ENCODE measurements around the gene LAPTM5. TPM values are rescaled to one million over a fixed set of nuclear protein-coding genes. Genes with fewer than 3 reads are reported as not detected.

Gene LAPTM5
- total RNA-seq, 1 donor from 2014 or later: 0.77 TPM

DNA sequence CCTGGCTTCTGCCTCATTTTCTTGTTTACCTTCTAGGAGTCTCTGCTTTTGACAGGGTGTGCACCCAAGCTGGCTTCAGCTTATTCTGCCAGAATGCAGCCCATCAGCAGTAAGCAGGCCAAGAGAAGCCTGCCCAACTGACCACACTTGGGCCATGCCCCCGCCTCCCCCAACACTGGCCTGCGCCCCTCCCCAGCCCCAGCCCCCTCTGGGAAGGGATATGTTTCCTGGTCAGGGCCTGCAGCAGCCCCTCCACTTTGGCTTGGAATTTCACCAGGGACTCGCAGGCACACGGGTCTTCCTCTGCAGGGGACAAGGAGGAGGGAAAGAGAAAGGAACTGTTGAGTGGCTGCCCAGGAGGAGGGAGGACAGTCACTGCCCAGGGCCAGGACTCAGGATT, 43.5 kb downstream of the LAPTM5 start:
- Histone ChIP-seq H4K20me1 (ENCODE audit: insufficient read depth, low read length) (no peaks in the 10 kb centered on the region), H3K4me2 (ENCODE audit: low read length) (no peak overlapping the region), H3K4me1 (ENCODE audit: insufficient read depth, low read length) (peaks cover 5% of the 10 kb centered on the region), H3K27me3 (ENCODE audit: insufficient read depth, low read length) (peaks cover 24% of the 10 kb centered on the region), H3K36me3 (ENCODE audit: insufficient read depth, low read length) (no peaks in the 10 kb centered on the region), H3K9ac (ENCODE audit: low read length) (no peak overlapping the region), H3K9me3 (ENCODE audit: insufficient read depth, low read depth, low read length) (no peaks in the 10 kb centered on the region), H3K4me3 (ENCODE audit: insufficient read depth, low read depth, low read length) (no peak overlapping the region), H3K27ac (ENCODE audit: low read depth, low read length) (no peak overlapping the region), H2AFZ (ENCODE audit: low read depth, low read length) (no peak overlapping the region), H3K79me2 (ENCODE audit: insufficient read depth, low read length) (no peaks in the 10 kb centered on the region)
- TF ChIP-seq EZH2 (IDR thresholded peaks at IDR 0.05; ENCODE audit: insufficient read depth, low read length): no peak
- TF ChIP-seq, protein P1, sequence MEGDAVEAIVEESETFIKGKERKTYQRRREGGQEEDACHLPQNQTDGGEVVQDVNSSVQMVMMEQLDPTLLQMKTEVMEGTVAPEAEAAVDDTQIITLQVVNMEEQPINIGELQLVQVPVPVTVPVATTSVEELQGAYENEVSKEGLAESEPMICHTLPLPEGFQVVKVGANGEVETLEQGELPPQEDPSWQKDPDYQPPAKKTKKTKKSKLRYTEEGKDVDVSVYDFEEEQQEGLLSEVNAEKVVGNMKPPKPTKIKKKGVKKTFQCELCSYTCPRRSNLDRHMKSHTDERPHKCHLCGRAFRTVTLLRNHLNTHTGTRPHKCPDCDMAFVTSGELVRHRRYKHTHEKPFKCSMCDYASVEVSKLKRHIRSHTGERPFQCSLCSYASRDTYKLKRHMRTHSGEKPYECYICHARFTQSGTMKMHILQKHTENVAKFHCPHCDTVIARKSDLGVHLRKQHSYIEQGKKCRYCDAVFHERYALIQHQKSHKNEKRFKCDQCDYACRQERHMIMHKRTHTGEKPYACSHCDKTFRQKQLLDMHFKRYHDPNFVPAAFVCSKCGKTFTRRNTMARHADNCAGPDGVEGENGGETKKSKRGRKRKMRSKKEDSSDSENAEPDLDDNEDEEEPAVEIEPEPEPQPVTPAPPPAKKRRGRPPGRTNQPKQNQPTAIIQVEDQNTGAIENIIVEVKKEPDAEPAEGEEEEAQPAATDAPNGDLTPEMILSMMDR (IDR thresholded peaks at IDR 0.05; ENCODE audit: insufficient read depth, low read depth, low read length): no peak
- Mint-ChIP-seq H3K9me3 (ENCODE audit: unreplicated experiment) (peaks cover 2% of the 10 kb centered on the region), H3K27me3 (ENCODE audit: low read depth, unreplicated experiment) (peaks cover 22% of the 10 kb centered on the region), H3K27ac (ENCODE audit: unreplicated experiment) (no peak overlapping the region), H3K4me1 (ENCODE audit: low read depth, unreplicated experiment) (peaks cover 9% of the 10 kb centered on the region), H3K36me3 (ENCODE audit: low read depth, unreplicated experiment) (peaks cover 3% of the 10 kb centered on the region), H3K4me3 (ENCODE audit: unreplicated experiment) (no peak overlapping the region)
- no peak for FAIRE-seq
- no peak for DNase-seq (ENCODE audit: low read depth)

DNA sequence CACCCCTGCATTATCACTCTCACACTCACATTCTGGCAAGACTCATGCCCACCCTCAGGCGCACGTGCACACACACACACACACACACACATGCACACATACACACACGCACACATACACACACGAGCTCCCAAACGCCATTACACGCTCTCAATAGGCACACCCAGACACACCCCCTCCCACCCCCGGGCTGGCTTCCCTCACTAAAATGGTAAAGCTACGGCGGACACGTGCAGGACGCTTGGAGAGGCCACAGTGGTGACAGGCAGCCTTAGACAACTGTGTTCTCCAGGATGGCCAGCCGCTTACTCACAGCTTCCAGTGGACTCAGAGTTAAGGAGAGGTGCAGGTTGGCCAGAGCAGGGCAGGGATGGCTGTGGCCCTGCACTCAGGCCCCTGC, 44.3 kb downstream of the LAPTM5 start:
- H3K36me3 ChIP-seq (ENCODE audit: insufficient read depth, low read length): no peaks in the 10 kb centered on the region
- no peak overlapping the region for H2AFZ ChIP-seq (ENCODE audit: low read depth, low read length)
- FAIRE-seq (no peak), DNase-seq (ENCODE audit: low read depth) (no peak)
- no peak overlapping the region for H3K27ac Mint-ChIP-seq (ENCODE audit: unreplicated experiment)
- peaks cover 9% of the 10 kb centered on the region for H3K4me1 Mint-ChIP-seq (ENCODE audit: low read depth, unreplicated experiment)
- H3K4me3 ChIP-seq (ENCODE audit: insufficient read depth, low read depth, low read length): no peak overlapping the region
- H3K4me3 Mint-ChIP-seq (ENCODE audit: unreplicated experiment): no peak overlapping the region
- peaks cover 2% of the 10 kb centered on the region for H3K9me3 Mint-ChIP-seq (ENCODE audit: unreplicated experiment)
- TF ChIP-seq, protein P1 (IDR thresholded peaks at IDR 0.05; ENCODE audit: insufficient read depth, low read depth, low read length): no peak
- no peak for TF ChIP-seq EZH2 (IDR thresholded peaks at IDR 0.05; ENCODE audit: insufficient read depth, low read length)
- no peaks in the 10 kb centered on the region for H4K20me1 ChIP-seq (ENCODE audit: insufficient read depth, low read length)
- H3K27me3 Mint-ChIP-seq (ENCODE audit: low read depth, unreplicated experiment): peaks cover 22% of the 10 kb centered on the region
- H3K4me2 ChIP-seq (ENCODE audit: low read length): no peak overlapping the region
- no peaks in the 10 kb centered on the region for H3K79me2 ChIP-seq (ENCODE audit: insufficient read depth, low read length)
- H3K4me1 ChIP-seq (ENCODE audit: insufficient read depth, low read length): no peaks in the 10 kb centered on the region
- no peaks in the 10 kb centered on the region for H3K9me3 ChIP-seq (ENCODE audit: insufficient read depth, low read depth, low read length)
- peaks cover 3% of the 10 kb centered on the region for H3K36me3 Mint-ChIP-seq (ENCODE audit: low read depth, unreplicated experiment)
- H3K9ac ChIP-seq (ENCODE audit: low read length): no peak overlapping the region
- H3K27ac ChIP-seq (ENCODE audit: low read depth, low read length): no peak overlapping the region
- H3K27me3 ChIP-seq (ENCODE audit: insufficient read depth, low read length): peaks cover 24% of the 10 kb centered on the region

DNA sequence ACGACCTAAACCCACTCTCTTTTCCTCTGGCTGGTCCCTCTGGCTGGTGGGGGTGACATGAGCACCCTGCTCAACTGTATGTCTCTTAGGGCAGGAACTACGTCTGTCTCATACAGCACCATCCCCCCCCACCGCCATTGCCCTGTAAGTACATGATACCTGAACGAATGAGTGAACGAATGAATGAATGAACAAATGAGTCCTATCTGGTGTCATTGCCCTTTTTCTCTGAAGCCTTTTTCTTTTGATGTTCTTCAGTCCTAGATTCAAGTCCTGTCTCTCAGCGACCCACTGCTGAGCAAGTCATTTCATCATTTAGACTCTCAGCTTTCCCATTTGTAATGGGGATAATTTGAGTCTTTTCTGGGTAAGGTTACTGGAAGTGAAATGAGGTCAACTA, 45.0 kb downstream of the LAPTM5 start:
- DNase-seq (ENCODE audit: low read depth) (no peak), FAIRE-seq (no peak)
- Histone ChIP-seq H3K9ac (ENCODE audit: low read length) (no peak overlapping the region), H3K4me3 (ENCODE audit: insufficient read depth, low read depth, low read length) (no peak overlapping the region), H4K20me1 (ENCODE audit: insufficient read depth, low read length) (no peaks in the 10 kb centered on the region), H3K4me2 (ENCODE audit: low read length) (no peak overlapping the region), H3K79me2 (ENCODE audit: insufficient read depth, low read length) (no peaks in the 10 kb centered on the region), H3K4me1 (ENCODE audit: insufficient read depth, low read length) (no peaks in the 10 kb centered on the region), H3K27me3 (ENCODE audit: insufficient read depth, low read length) (peaks cover 24% of the 10 kb centered on the region), H2AFZ (ENCODE audit: low read depth, low read length) (no peak overlapping the region), H3K9me3 (ENCODE audit: insufficient read depth, low read depth, low read length) (no peaks in the 10 kb centered on the region), H3K27ac (ENCODE audit: low read depth, low read length) (no peak overlapping the region), H3K36me3 (ENCODE audit: insufficient read depth, low read length) (no peaks in the 10 kb centered on the region)
- Mint-ChIP-seq H3K27ac (ENCODE audit: unreplicated experiment) (no peak overlapping the region), H3K9me3 (ENCODE audit: unreplicated experiment) (no peaks in the 10 kb centered on the region), H3K27me3 (ENCODE audit: low read depth, unreplicated experiment) (peaks cover 22% of the 10 kb centered on the region), H3K4me3 (ENCODE audit: unreplicated experiment) (no peak overlapping the region), H3K36me3 (ENCODE audit: low read depth, unreplicated experiment) (peaks cover 3% of the 10 kb centered on the region), H3K4me1 (ENCODE audit: low read depth, unreplicated experiment) (peaks cover 9% of the 10 kb centered on the region)
- TF ChIP-seq, protein P1 (IDR thresholded peaks at IDR 0.05; ENCODE audit: insufficient read depth, low read depth, low read length): no peak
- no peak for TF ChIP-seq EZH2 (IDR thresholded peaks at IDR 0.05; ENCODE audit: insufficient read depth, low read length)
